SK-N-MC (cell line): ENCODE results near the gene CXCL10.

Experiments used
- EZH2 ChIP-seq: fragments of 200-600 bp; sonication (generic); IDR thresholded peaks from one replicate; pipeline ENCODE4 v1.6.1; 2017; ENCODE audit warnings: antibody characterized with exemption
- POLR2AphosphoS5 ChIP-seq: IDR thresholded peaks from 2 replicates; pipeline ENCODE4 v1.6.1; 2012; ENCODE audit warnings: mild to moderate bottlenecking, low read depth, low read length, borderline replicate concordance

- TF ChIP-seq EZH2 (no peak), POLR2AphosphoS5 (no peak)
Observed at GRCh38 chr4:76061982-76062381, 38.7 kb upstream of the CXCL10 start.
